GM21360 (cell line): Measurements from ENCODE around the gene KCNN3.

Source experiments
- ATAC-seq: cut with Tn5 transposase; IDR thresholded peaks from one replicate; pipeline ENCODE4 v1.9.1; 2021; ENCODE audit warnings: mild to moderate bottlenecking, moderate library complexity; ENCODE audit not compliant: unreplicated experiment

The KCNN3 gene

DNA sequence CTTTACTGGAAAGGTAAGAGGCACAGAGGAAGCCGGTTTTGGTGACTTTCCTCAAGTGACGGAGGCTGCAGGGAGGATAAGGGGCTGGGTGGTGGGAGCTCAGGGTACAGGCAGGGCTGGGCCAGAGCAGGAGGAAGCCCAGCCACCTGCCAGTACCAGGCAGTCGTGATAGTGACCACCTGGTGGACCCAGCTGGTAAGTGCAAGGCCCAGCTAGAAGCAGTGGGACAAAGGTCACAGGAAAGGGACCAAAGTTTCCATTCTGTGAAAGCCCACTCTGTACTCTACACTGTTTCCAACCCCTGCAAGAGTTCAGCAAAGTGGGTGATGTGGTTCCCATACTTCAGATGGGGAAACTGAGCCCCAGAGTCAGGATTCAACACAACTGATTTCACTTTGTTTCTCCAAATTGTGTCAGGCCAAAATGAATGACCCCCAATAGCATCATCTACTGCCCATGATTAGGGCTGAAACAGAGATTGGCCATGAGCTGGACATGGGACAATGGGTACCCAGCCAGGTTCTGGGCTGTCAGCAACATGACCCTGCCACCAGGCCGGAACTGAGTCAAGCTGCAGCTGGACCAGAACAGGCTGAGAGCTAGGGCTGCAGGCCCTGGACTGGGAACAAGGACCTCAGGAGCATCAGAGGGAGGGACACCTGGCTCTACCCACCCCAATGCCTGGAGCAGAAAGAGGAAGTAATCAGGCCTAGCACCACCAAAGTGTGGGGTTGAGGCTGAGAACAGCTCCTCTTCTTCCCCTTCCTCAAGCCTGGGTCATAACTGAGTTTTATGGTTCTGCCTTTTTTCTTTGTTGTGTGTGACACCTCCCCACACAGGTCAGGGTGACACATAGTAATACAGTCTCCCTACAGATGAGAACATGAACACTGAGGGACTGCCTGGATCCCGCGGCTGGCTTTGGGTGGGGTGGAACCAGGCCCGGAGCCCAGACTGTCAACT is 50.2 kb downstream of the KCNN3 start:
- no peak for ATAC-seq

DNA sequence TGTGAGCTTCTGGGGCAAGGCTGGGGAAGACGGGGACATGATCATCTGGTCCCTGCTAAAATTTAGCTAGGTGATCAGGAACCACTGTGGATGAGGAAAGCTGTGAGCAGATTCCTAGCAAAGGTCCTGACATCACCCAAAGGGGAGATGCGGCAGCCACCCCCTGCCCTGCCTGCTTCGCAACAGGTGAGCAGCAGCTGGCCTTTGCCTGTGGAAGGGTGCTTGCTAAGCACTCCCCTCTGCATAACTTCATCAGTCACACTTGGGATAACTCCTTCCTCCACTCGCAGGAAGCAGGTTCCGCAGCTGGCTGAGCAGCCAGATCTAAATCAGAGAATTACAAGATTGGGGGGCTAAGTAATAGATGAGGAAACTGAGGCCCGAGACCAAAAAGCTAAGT is 51.2 kb downstream of the KCNN3 start:
- no peak for ATAC-seq

DNA sequence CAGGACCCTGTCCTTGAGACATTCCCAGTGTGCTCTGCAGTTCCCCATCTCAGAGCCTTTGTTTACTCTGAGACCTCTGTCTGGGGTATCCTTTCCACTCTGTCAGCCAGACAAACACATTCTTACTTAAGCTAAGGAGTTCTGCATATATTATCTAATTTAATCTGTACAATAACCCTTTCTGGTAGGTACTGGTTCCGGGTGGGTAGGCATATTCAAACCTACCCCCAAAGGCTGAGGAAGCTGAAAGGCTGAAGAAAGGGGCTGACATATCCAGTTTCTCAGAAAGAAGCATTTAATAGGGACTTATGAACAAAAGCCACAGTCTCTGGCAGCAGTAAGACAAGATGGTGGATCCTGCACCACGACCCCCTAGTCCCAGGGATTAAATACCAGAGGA is 53.1 kb downstream of the KCNN3 start:
- no peak for ATAC-seq

DNA sequence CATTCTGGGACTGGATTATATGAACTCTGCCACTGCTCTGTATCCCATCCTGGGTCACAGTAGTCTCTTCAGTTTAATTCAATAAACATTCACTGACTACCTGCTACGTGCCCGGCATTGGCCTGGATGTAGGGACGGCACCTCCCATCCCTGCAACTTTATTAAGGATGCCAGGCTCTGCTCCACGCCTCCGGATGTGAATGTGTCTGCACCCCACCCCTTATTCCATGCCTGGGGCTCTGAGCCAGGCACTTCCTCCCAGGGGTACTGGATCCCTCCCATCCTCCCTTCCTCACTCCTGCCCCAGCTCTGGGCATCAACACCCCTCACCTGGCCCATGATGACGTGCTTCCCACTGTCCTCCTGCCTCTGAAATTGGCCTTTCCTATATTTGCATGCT is 53.7 kb downstream of the KCNN3 start:
- no peak for ATAC-seq

DNA sequence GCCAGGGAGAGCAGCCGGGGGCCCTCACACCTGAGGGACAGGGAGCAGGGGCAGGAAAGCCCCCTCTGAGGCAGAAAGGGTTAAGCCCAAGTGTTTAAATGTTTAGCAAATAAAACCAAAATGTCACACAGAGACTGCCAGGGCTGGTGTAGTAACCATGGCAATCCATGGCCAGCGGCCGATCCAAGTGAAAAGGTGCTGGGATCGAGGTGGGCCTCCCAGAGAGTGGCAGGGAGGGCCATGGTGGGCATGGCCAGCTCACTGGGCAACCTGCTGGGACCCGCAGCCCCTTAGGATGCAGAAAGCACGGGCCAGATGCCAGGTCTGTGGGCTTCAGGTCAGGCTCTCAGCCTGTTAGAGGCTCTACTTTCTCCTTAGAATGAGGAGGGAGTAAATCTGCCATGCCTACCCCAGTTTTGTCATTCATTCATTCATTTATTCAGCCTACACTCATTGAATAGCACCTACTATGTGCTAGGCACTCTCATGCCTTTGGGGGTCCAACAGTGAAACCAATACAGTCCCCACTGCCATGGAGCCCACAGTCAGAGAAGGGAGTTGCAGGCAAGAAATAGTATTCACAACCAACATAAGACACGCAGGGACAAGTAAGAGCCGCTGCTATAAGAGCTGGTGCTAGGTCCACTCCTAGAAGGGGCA is 56.1 kb downstream of the KCNN3 start:
- no peak for ATAC-seq

DNA sequence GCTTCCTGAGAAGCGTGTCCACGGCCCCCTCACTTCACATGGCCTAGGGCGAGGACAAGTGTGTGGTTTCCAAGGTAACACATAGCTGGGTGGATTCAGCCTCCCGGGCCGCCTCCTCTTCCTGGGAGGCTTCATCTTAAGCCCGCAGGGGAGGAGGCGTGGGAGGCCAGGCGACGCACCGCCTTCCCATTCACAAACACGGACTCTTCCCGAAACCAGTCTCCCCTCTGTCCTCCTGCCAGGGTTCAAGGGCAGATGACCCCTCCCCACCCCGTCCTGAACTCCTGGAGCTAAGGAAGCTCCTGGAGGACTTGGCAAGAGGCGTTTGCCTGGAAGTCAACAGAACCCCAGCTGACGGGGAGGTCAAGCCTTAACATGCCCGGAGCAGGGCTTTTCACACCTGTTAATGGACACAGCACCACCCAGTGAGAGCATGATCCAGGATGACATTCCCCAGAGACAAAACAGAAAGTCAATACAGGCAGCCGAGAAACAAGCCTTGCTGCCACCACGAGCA is 56.7 kb downstream of the KCNN3 start:
- ATAC-seq, result no peak

DNA sequence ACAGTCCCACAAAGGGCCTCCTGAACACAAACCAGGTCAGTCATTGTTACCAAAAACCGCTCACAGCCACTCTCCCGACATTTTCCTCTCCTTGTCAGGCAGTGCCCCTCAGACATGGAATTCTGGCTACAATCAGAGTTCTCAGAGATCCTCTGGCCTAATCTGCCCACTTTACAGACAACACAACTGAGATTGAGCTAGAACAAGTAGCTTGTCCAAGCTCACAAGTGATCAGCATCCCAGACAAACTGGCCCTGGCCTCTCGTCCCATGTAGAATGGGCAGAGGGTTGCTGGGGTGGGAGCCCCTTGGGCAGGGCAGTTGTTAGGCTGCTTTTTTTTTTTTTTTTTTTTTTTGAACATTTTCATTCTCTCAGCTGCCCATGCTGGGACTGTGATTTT is 57.2 kb downstream of the KCNN3 start:
- ATAC-seq, result no peak

DNA sequence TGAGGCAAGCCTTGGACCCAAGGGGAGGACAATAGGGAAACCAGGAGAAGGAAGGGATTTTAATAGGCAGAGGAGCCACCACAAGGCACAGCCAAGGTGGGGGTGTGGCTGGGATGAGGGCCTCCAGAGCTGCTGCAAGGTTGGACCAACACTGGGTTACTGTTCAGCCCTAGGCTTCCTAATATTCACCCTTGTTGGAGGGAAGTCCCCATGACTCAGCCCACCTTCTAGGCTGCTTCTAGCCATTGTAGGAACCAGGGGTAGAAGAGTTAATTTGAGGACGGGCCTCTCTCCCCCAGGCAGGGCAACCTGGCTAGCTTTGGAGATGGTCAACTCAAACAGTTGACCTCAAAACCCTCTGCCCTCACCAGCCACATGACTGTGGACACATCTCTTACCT is 59.5 kb downstream of the KCNN3 start:
- ATAC-seq, result no peak

DNA sequence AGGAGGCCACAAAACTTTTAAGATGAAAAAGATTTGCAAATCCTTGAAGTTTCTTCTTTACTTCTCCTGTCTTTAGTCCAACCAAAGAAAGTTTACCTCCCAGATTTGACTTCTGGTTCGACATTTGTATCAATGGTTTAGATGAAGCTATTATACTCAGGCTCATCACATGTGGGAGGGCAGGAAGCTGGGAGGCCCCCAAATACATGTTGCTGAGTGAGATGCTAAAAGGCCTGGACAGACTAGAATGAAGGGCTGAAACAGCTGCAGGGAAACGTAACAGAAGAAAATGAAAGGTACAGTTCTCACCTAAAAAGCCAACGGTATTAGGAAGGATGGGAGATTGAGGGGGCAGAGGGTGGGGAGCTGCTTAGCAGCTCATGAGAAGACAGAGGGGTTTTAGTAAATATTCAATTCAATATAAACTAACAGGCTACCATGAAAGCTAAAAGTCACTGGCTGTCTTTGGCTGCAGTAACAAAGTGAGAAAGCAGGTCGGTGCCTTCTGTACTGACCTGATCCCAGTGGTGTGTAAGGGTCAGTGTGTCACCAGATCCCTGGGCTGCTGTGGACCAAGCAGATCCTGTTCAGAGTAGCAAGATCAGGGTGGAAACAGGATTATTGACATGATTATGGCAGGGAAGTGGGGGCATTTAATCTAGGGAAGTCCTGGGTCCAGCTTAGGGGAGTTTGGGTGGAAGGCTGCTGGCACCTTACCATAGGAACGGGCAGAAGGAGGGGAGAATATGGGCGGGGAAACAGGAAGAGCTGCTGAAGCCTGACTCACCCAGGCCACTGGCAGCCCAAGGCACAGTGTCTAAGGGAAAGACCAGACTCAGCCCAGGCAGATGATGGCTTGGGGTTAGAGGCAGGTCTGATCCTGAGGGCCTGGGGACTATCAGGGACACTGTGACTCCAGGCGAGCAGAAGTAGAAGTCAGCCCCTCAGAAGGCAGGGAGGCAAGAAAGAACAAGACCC is 60.4 kb downstream of the KCNN3 start:
- ATAC-seq, result no peak

DNA sequence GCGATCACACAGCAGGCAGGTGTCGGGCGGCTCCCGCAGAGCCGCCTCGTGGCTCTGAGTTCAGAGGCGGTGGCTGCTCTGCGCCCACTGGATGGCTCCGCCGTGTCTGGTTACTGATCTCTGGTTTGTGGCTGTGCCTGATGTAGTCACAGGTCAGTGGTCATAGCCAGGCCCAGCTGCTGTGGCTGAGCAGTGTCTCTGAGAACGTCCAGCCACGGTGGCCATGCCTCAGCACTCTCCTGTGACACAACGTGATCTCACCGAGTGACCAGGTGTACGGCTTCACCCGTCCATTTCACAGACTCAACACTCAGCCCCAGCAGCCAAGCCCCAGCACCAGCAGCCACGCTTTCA is 61.2 kb downstream of the KCNN3 start:
- ATAC-seq, result no peak

DNA sequence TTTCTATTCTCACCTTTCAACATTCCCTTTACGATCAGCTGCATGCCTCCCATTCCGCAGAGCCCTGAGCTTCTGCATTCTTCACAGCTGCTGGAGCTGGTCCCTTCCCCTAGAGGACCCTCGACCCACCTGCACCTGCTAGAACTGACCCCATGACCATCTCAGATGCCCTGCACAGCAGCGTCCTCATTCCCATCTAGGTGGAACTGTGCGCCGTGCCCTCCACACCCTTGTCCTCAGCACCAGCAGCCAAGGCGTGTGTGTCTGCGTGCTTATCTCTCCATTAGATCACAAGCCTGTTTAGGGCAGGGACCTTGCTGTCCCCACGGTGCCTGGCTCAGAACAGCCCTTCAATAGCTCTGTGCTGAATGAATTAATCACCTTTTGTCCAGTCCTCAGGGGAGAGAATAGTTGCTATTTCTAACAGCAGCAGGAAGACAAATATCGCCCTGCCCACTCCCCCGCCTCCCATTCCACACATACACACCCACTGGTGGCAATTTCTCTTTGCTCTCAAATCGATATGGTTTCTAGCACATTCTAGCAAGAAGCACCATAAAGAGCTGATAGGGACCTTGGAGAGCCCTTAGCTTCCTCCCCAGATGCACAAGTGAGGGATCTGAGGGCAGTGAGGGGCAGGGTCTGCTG is 61.7 kb downstream of the KCNN3 start:
- no peak for ATAC-seq

DNA sequence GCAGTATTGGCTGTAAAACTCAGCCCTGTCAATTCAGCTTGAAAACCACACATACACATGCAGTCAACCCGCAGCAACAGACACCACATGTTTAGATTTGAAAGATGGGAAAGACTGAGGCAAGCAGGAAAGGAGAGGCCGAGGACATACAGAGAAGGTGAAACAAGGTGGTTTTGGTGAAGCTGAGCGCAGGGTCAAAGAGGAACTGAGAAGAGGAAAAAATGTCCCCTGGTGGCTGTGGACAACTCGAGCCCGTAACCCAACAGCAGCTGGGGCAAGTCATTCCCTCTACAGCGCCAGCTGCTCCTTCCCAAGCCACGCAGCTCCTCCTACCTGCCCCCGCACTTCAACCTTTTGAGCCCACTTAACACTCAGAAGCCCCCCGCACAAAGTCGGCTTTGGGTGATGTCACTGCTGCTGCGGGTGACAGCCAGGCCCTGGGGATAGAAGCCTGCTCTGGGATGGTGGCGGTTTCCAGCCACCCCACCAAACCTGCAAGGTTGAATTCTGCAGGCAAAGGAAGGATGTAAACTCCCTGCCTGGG is 63.0 kb downstream of the KCNN3 start:
- peak; percentile 65 for ATAC-seq

DNA sequence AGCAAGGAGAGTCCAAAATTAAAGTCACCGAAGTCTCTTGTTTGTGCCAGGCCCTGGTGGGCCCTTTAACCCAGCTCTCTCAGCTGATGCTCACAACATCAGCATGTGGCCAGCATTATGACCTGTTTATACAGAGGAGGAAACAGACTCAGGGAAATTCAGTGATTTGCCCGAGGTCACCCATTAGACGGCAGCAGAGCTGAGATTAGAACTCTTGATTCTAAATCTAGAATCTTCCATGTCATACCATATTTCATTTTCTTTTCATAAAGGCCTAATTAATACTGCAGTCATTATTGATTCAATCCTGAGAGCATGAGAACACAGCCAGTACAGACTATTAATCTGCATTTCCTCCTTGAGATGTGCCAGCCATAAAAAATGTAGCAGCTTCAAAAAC is 63.7 kb downstream of the KCNN3 start:
- no peak for ATAC-seq

DNA sequence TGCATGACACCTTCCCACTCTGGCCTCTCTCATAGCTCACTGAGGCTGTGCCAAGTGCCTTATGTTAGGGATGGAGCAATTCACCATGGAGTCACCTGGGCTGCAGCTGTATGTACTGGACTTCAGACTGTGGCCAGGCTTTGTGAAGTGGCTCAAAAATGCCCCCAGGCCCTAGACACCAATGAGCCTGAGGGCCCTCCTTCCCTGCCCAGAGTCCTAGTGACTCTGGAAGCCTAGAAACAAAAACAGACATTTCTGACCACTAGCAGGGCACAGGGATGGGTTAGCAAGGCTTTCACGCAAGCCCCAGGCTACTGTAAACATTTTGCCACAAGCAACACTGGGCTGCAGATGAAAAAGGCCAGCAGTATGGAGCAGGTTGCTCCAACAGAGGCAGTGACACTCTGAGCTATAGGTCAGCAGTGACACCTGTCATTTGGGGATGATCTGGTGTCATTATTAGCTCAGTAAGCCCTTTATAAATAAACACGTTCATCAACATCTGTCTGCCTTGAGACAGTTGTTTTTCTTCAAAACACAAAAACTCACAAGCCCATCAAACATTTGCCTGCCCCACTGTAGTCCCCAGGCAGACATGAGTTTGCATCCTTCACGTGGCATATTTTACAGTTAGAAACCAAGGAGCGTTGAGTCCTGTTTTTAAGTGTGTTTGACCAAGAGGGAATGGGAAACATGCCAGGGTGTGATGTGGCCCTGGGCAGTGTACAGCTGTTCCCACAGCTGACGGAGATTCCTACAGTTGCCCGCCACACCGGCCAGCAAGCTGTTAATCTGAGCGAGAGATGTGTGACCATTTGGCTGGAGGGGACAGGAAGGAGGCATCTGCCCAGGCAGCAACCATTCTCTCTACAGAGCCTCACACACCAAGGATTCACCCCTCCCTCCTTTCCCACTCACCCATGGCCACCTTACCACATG is 66.8 kb downstream of the KCNN3 start:
- no peak for ATAC-seq

DNA sequence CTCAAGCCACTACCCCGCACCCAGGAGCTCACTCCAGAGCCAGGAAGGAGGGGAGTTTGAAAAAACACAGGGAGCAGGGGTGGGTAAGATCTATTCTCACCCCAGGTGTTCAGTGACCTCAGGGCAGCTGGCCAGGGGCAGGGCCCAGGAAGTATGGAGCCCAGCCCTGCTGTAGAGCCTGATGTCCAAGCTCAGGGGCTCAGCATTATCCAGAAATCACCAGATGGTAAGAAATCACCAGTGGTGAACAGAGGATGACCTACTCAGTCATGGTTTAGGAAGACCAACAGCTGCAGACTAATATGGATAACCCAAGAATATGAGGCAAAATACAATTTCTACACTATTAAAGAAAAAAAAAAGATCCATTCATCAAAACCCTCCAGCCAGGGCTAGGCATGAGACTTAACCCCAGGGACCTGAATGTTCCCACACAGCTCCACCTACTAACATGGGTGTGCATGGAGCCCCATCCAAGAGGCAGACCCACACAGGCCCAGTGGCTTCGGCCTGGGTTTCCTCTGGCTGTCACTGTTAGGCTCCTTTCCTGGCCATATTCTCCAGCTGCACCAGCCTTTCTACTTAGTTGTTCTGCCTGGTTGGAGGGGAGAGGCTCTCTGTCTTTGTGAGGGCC is 67.6 kb downstream of the KCNN3 start:
- no peak for ATAC-seq

DNA sequence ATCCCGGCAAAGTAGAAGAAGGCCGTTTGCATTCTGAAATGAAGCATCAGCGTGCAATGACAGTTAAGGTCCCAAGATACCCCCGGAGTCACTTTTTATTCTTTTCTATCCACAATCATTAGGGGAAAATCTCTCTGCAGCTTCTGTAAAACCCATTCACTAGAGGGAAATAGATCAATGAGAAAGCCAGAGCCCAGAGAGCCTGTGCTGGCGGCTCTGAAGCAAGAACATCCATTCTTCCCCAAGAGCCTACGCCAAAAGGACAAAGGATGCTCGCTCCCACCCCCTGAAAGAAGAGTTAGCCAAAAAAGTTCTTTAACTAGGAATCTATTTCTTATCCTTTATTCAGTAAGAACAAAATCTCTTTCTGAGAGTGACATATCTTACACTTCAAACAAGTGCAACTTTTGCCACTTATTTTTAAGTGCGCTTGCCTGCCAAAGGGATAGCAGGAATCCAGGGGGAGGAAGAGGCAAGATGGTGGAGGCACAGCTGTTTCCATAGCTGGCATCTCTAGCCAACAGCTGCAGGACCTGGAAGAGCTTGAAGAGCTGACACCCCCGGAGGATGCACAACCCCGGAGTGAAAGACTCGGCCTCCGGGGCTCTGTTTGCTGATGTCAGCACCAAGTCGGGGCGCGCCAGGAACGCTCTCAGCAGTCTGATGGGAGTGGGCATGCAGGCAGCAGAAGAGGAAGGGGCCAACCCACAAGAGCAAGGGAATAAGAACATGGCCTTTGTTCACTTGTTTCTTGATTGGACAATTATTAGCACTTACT is 68.7 kb downstream of the KCNN3 start:
- ATAC-seq, result no peak

DNA sequence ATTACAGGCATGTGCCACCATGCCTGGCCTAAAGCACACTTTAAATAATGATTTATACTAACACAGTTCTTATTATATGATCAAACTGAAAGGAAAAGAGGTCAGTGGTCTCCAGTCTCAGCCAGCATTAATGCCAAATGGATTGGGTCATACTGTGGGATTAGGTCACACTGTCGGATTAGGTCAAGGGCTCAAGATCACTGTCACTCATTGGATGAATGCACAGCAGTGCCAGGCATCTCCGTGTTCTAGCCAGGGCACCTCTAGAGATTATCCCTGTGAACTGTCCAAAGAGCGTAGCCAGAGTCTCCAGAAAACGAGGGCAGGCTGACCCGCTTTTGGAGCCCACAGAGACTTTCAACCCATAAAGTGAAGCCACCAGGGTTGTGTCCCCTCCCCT is 70.9 kb downstream of the KCNN3 start:
- ATAC-seq, result no peak

DNA sequence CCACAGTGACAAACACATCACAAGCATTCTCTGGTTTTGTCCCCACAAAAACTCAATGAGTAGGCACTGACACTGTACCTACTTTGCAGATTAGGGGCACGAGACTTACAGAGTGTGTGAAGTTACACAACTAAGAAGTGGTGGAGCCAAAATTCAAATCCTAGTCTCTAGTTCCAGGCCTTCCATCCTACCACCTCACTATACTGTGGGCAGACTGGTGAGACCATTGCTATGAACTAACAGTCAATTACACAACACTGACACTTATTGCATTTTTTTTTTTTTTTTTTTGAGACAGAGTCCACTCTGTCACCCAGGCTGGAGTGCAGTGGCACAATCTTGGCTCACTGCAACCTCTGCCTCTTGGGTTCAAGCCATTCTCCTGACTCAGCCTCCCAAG is 71.4 kb downstream of the KCNN3 start:
- no peak for ATAC-seq
